ENCODE results near the gene STK11IP. TPM values are rescaled to one million over a fixed set of nuclear protein-coding genes. Genes with fewer than 3 reads are reported as not detected.

The STK11IP gene
- total and polyA plus RNA-seq, 10 of the 15 experiments (the other 5 are each of a cell fraction or from before 2014, with no cell fraction given) = 0.42 to 24.0 (median 11.4) TPM

GRCh38 chr2:219597552-219598307 is at the start of gene STK11IP (continued):
- TF ChIP-seq CHD2 (IDR thresholded peaks at IDR 0.05; ENCODE audit: borderline replicate concordance, low read depth, low read length) = peak; percentile 80
- no peak for TF ChIP-seq ZNF274 (IDR thresholded peaks at IDR 0.05; ENCODE audit: insufficient read depth, insufficient read length)
- no peak for TF ChIP-seq MYB (IDR thresholded peaks at IDR 0.05; ENCODE audit: borderline replicate concordance, low read depth, low read length)
- no peak for TF ChIP-seq ZZZ3 (IDR thresholded peaks at IDR 0.05; ENCODE audit: control insufficient read depth, insufficient read length, low read depth)
- peak; percentile 77 for TF ChIP-seq KLF5 (IDR thresholded peaks at IDR 0.05; ENCODE audit: partially characterized antibody)
- TF ChIP-seq TARDBP (IDR thresholded peaks at IDR 0.05; ENCODE audit: borderline replicate concordance) = peak; percentile 32; the same call in 1 of the 2 replicates
- no peak for TF ChIP-seq STAT3 (IDR thresholded peaks at IDR 0.05; ENCODE audit: low read depth, low read length)
- no peak for TF ChIP-seq JUND (IDR thresholded peaks at IDR 0.05; ENCODE audit: low read depth, low read length)
- TF ChIP-seq, protein P1, sequence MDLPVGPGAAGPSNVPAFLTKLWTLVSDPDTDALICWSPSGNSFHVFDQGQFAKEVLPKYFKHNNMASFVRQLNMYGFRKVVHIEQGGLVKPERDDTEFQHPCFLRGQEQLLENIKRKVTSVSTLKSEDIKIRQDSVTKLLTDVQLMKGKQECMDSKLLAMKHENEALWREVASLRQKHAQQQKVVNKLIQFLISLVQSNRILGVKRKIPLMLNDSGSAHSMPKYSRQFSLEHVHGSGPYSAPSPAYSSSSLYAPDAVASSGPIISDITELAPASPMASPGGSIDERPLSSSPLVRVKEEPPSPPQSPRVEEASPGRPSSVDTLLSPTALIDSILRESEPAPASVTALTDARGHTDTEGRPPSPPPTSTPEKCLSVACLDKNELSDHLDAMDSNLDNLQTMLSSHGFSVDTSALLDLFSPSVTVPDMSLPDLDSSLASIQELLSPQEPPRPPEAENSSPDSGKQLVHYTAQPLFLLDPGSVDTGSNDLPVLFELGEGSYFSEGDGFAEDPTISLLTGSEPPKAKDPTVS (IDR thresholded peaks at IDR 0.05; ENCODE audit: low read depth, low read length) = peak; percentile 14; the same call in 1 of the 2 replicates
- 0 out of 2 replicates have a peak, but pooled peaks have one; percentile 46 for TF ChIP-seq SMARCA5 (IDR thresholded peaks at IDR 0.05)
- TF ChIP-seq HDGF (IDR thresholded peaks at IDR 0.05) = no peak
- TF ChIP-seq KAT2A (conservative IDR thresholded peaks at IDR 0.05; ENCODE audit: control insufficient read depth, low read depth, low read length) = no peak
- TF ChIP-seq RAD21 (IDR thresholded peaks at IDR 0.05; ENCODE audit: insufficient read depth, low read depth, low read length) = no peak
- TF ChIP-seq CREB1 (IDR thresholded peaks at IDR 0.05; ENCODE audit: low read depth) = peak; percentile 92
- TF ChIP-seq POLR2A (IDR thresholded peaks at IDR 0.05; ENCODE audit: low read depth, low read length) = peak; percentile 97
- TF ChIP-seq, protein P2, sequence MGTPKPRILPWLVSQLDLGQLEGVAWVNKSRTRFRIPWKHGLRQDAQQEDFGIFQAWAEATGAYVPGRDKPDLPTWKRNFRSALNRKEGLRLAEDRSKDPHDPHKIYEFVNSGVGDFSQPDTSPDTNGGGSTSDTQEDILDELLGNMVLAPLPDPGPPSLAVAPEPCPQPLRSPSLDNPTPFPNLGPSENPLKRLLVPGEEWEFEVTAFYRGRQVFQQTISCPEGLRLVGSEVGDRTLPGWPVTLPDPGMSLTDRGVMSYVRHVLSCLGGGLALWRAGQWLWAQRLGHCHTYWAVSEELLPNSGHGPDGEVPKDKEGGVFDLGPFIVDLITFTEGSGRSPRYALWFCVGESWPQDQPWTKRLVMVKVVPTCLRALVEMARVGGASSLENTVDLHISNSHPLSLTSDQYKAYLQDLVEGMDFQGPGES (IDR thresholded peaks at IDR 0.05) = no peak
- no peak for TF ChIP-seq EP300 (IDR thresholded peaks at IDR 0.05; ENCODE audit: borderline replicate concordance in 1 of 2, control insufficient read depth in 1 of 2, low read depth in 2 of 2, low read length in 2 of 2)
- no peak for TF ChIP-seq CEBPB (IDR thresholded peaks at IDR 0.05; ENCODE audit: borderline replicate concordance in 1 of 2, low read depth in 2 of 2, low read length in 2 of 2)
- peak; percentile 62 for TF ChIP-seq GATAD2B (conservative IDR thresholded peaks at IDR 0.05; ENCODE audit: low read depth)
- no peak for TF ChIP-seq SIX5 (IDR thresholded peaks at IDR 0.05; ENCODE audit: low read depth, low read length, severe bottlenecking)
- 0 out of 2 replicates have a peak, but pooled peaks have one; percentile 65 for TF ChIP-seq RB1 (IDR thresholded peaks at IDR 0.05; ENCODE audit: borderline replicate concordance)
- TF ChIP-seq MLLT1 (IDR thresholded peaks at IDR 0.05) = peak; percentile 75; the same call in 1 of the 2 replicates
- TF ChIP-seq, protein P3, sequence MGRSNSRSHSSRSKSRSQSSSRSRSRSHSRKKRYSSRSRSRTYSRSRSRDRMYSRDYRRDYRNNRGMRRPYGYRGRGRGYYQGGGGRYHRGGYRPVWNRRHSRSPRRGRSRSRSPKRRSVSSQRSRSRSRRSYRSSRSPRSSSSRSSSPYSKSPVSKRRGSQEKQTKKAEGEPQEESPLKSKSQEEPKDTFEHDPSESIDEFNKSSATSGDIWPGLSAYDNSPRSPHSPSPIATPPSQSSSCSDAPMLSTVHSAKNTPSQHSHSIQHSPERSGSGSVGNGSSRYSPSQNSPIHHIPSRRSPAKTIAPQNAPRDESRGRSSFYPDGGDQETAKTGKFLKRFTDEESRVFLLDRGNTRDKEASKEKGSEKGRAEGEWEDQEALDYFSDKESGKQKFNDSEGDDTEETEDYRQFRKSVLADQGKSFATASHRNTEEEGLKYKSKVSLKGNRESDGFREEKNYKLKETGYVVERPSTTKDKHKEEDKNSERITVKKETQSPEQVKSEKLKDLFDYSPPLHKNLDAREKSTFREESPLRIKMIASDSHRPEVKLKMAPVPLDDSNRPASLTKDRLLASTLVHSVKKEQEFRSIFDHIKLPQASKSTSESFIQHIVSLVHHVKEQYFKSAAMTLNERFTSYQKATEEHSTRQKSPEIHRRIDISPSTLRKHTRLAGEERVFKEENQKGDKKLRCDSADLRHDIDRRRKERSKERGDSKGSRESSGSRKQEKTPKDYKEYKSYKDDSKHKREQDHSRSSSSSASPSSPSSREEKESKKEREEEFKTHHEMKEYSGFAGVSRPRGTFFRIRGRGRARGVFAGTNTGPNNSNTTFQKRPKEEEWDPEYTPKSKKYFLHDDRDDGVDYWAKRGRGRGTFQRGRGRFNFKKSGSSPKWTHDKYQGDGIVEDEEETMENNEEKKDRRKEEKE (IDR thresholded peaks at IDR 0.05) = no peak
- TF ChIP-seq SRF (IDR thresholded peaks at IDR 0.05; ENCODE audit: low read depth in 2 of 2, low read length in 2 of 2) = no peak
